Testis (tissue), 2 donors: Measurements from ENCODE around the gene SH3GL3.

Experiments
- POLR2A ChIP-seq: fragments of 450-650 bp; IDR thresholded peaks from one replicate; pipeline ENCODE4 v1.6.1; 2017; ENCODE audit warnings: antibody characterized with exemption, mild to moderate bottlenecking, moderate library complexity
- TF ChIP-seq, protein P1 (sequence below), 3 experiments: fragments of 450-650 bp in 2 of 3; fragments of 200-600 bp in 1 of 3; sonication (generic) in 1 of 3; IDR thresholded peaks; one replicate each; pipeline ENCODE4 v1.5.1; 2016 to 2019; ENCODE audit warnings: antibody characterized with exemption in 3 of 3, mild to moderate bottlenecking in 2 of 3, moderate library complexity in 1 of 3

DNA sequence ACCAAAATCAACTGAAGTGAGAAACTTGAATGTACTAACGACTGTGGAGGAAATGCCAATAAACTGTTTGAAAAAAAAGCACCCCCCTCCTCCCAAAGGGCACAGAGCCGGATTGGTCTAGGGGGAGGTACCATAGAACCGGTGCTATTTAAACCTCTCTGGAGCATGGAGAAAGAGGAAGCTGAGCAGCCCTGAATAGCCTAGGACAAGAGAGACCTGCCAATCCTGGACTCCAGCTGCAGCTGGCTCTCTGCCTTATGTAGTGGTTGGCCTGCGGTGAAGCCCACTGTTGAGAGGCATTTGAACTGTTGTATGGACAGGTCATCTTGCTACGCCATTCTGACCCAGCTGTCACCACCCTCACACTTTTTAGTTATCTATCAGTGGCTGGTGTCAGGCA lies 1.5 kb upstream of the SH3GL3 start:
- TF ChIP-seq, protein P1, sequence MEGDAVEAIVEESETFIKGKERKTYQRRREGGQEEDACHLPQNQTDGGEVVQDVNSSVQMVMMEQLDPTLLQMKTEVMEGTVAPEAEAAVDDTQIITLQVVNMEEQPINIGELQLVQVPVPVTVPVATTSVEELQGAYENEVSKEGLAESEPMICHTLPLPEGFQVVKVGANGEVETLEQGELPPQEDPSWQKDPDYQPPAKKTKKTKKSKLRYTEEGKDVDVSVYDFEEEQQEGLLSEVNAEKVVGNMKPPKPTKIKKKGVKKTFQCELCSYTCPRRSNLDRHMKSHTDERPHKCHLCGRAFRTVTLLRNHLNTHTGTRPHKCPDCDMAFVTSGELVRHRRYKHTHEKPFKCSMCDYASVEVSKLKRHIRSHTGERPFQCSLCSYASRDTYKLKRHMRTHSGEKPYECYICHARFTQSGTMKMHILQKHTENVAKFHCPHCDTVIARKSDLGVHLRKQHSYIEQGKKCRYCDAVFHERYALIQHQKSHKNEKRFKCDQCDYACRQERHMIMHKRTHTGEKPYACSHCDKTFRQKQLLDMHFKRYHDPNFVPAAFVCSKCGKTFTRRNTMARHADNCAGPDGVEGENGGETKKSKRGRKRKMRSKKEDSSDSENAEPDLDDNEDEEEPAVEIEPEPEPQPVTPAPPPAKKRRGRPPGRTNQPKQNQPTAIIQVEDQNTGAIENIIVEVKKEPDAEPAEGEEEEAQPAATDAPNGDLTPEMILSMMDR (IDR thresholded peaks at IDR 0.05) = no peak
- TF ChIP-seq POLR2A = no peak
